GM13976 (cell line): ENCODE results near the gene GPR183.

ENCODE experiments used
- DNase-seq: peaks from one replicate; pipeline ENCODE4 v3.0.0; 2012; ENCODE audit warnings: low spot score
- CTCF ChIP-seq: IDR thresholded peaks from 2 replicates; pipeline ENCODE4 v1.5.1; 2012; ENCODE audit warnings: borderline replicate concordance, mild to moderate bottlenecking; ENCODE audit not compliant: insufficient read depth; ENCODE audit errors: extremely low read depth, missing control alignments, control extremely low read depth
- in situ Hi-C: fragments of 300-500 bp; cut with MboI; formaldehyde crosslinking; loops from one replicate; pipeline ENCODE4 v1.12.0; 2022; ENCODE audit warnings: low sequenced_read_pairs, mixed read lengths, inconsistent platforms; ENCODE audit not compliant: unreplicated experiment

The GPR183 gene

GRCh38 chr13:99299256-99299919 lies 7.8 kb downstream of the GPR183 start:
- in situ Hi-C loops: no loop called here
- no peak for TF ChIP-seq CTCF
- no peak for DNase-seq

- in situ Hi-C loops: no loop called here
- no peak for DNase-seq
- TF ChIP-seq CTCF: no peak
Measured at GRCh38 chr13:99298056-99298455, 9.1 kb downstream of the GPR183 start.

- in situ Hi-C loops: no loop called here
- TF ChIP-seq CTCF: no peak
- DNase-seq: no peak
Measured at GRCh38 chr13:99297331-99297730, 9.9 kb downstream of the GPR183 start.

- no peak for TF ChIP-seq CTCF
- in situ Hi-C loops: no loop called here
- no peak for DNase-seq
Measured at GRCh38 chr13:99296398-99296797, 10.8 kb downstream of the GPR183 start.

- no peak for TF ChIP-seq CTCF
- no peak for DNase-seq
- in situ Hi-C loops: no loop called here
Measured at GRCh38 chr13:99295488-99296252, 11.5 kb downstream of the GPR183 start.

- in situ Hi-C loops: no loop called here
- no peak for DNase-seq
- no peak for TF ChIP-seq CTCF
Measured at GRCh38 chr13:99294958-99295357, 12.2 kb downstream of the GPR183 start.
